Measurements from ENCODE around the gene PRDX3.
A peak's percentile ranks its signal among the peaks of the same experiment; 100 is the strongest.

Gene PRDX3

DNA sequence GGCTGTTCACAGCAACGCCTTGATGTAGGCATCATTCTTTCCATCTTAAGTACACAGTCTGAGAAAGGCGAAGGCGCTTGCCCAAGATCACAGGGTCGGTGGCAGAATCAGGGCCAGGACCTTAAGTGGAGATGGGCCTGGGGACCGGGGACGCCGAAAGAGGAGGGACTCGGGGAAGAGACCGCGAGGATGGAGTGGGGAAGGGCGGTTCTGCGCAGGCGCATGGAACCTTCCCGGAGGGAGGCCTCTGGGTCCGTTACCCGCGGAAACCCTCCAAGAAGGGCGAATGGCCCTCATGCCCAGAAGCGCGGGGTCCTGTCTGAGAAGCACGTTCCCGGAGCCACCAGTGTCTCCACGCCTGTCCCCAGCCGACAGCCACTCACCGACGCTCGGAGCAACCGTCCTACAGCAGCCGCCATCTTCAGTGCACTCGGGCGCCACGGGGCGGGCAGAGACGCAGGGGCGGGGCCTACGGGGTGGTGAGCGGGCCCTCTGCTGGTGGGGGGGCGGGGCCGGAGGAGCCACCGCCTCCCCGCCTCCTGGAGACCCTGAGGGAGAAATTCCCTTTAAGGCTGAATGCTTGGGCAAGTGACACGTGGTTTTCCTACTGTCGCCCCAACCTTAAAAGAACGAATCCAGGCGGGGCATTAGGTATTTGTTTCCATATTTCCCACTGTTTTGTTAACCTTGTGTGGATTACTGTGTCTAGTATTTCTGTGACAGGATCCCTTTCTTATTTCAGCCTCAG, at the start of gene PRDX3:
Gene PRDX3, minus strand, starts transcription at position 441 of the 748 bp plus-strand sequence. Its CDS starts 22 bp downstream, at position 419.
- DNase-seq = peak; percentile 91

GRCh38 chr10:119227825-119228224, 49.2 kb upstream of the PRDX3 start:
- DNase-seq = no peak

GRCh38 chr10:119225083-119225658, 46.6 kb upstream of the PRDX3 start:
- no peak for DNase-seq

- DNase-seq = no peak
These were observed 44.4 kb upstream of the PRDX3 start for GRCh38 chr10:119222966-119223386.

DNA sequence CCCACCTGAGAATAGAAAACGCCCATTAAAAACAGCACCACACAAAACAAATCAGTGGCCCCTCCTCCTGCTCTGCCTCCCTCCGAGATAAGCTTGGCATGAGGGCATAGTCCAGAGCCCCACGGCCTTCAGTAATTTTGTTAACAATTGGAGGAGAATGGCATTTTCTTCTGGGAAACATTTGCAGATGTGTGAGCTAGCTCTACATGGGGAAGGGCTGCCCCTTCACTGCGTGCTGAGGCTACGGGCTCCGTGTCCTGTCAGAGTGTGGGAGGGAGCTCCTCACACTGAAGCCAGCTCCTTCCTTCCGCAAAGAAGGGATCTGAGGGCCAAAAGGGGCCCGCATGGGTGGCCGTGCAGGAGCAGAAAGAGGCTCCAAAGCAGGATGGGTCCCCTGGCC, 43.9 kb upstream of the PRDX3 start:
- DNase-seq = no peak

- no peak for DNase-seq
These were observed 43.1 kb upstream of the PRDX3 start for GRCh38 chr10:119221666-119222065.

GRCh38 chr10:119221201-119221600, 42.6 kb upstream of the PRDX3 start:
- peak; percentile 64 for DNase-seq

GRCh38 chr10:119219871-119220270, 41.3 kb upstream of the PRDX3 start:
- DNase-seq = peak; percentile 82

- DNase-seq = peak; percentile 46
These were observed 39.4 kb upstream of the PRDX3 start for GRCh38 chr10:119217991-119218490.

- DNase-seq = no peak
These were observed 38.8 kb upstream of the PRDX3 start for GRCh38 chr10:119217401-119217800.

DNA sequence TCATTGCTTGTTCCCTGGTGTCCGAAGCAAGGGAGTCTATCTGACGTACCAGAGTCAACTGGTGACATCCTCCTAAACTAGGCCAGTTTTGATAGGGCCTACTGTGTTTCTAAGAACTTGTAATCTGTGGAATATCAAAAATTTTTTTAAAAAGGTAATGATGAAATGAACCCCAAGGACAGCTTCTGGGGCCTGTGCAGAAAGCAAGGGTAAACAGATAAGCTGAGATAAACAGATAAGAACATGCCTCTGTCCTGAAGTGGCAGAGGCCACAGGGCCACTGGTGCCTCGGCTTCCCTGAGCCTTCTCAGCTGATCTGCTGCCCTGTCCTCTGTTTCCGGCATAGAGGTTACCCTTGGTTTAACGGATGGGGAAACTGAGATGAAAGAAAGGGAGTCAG, 37.5 kb upstream of the PRDX3 start:
- DNase-seq = no peak

- DNase-seq = no peak
These were observed 36.8 kb upstream of the PRDX3 start for GRCh38 chr10:119215371-119215770.

GRCh38 chr10:119211625-119212441, 33.2 kb upstream of the PRDX3 start:
- DNase-seq = no peak

DNA sequence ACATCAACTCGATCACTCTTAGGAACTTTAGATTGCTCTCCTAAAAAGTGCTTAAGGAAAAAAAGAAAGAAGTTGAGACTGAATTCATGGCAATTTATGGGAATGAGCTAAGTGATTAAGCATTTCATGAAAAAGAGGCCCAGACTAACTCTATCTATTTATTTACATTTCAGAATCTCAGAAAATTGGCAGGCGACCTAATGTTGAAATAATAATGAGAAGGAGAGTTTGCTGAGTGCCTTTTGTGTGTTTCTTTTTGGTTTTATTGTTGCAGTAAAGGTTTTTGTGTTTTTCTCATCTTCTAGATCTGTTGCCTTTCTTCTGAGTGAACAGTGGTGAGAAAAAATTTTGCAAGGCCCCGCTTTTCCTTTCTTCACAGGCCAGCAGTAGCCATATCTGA, 32.6 kb upstream of the PRDX3 start:
- DNase-seq = peak; percentile 78

DNA sequence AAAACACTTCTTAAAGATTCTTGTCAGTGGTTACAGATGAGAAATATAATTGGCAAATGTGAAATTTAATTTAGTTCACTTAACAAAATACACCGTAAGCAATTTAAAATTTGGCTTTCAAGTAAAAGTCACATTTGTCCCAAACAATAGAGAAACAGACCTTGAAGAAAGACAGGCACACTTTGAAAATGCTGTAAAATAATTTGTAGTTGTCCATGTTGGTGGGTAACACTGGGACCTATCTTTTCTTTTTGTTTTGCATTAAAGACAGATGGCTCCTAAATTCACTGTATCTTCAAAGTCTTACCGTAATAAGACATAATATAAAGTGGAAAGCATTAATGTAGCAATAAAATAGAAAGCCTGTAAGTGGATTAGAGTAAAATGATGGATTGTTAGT, 32.0 kb upstream of the PRDX3 start:
- DNase-seq = no peak

- no peak for DNase-seq
These were observed 31.2 kb upstream of the PRDX3 start for GRCh38 chr10:119209736-119210355.

GRCh38 chr10:119209035-119209735, 30.6 kb upstream of the PRDX3 start:
- peak; percentile 61 for DNase-seq

- peak; percentile 60 for DNase-seq
These were observed 29.9 kb upstream of the PRDX3 start for GRCh38 chr10:119208553-119208940.

DNA sequence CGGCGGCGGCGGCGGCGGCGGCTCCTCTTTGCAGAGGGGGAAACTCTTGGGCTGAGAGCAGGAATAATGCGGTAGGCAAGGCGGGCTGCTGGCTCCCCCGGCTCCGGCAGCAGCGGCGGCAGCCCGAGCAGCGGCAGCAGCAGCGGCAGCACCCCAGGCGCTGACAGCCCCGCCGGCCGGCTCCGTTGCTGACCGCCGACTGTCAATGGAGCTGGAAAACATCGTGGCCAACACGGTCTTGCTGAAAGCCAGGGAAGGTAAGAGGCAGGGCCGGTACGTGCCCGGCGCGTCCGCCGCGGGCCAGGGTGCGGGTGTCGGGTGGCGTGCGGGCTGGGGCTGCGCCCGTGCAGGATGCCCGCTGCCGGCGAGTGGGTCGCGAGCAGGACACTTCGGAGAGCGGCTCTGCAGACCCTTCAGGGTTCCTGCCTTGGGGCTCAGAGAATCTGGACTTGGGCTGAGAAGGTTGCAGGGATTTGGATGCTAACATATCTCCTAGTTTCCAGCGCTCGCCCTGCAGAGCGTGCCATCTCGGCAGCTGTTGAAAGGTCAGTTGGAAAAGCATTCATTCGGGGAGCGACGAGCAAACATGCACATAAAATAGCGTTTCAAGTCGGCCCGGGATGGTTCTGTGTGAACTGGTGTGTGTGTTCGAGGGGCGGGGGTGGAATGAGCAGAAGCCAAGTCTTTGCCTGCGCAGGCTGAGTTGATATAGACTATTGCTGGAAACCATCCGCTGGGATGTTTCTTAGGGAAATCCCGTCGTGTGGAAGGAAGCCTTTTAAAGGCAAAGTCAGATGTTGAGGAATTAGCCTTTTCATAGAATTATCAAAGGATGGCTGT, 29.3 kb upstream of the PRDX3 start:
- DNase-seq = peak; percentile 50

- peak; percentile 98 for DNase-seq
These were observed 28.7 kb upstream of the PRDX3 start, which contains the start of gene GRK5 for GRCh38 chr10:119207366-119207666. TSS of gene GRK5 (plus strand) at chr10:119207571. CDS start at chr10:119207918, 347 bp downstream.

GRCh38 chr10:119206603-119207365, 28.2 kb upstream of the PRDX3 start:
- DNase-seq = peak; percentile 62

Measured in fibroblast of skin of right quadriceps (primary cell).